Measurements from ENCODE around the gene ZNF511. TPM values are rescaled to one million over a fixed set of nuclear protein-coding genes. Genes with fewer than 3 reads are reported as not detected.

The ZNF511 gene
- polyA plus RNA-seq, 1 donor from 2014 or later: 17.6 TPM

GRCh38 chr10:133350283-133350949 lies 41.7 kb downstream of the ZNF511 start:
- TF ChIP-seq CTCF (IDR thresholded peaks at IDR 0.05; ENCODE audit: poor library complexity, severe bottlenecking) (no peak), MXI1 (conservative IDR thresholded peaks at IDR 0.05; ENCODE audit: poor library complexity, severe bottlenecking) (no peak), RAD21 (conservative IDR thresholded peaks at IDR 0.05) (no peak), REST (IDR thresholded peaks at IDR 0.05; ENCODE audit: borderline replicate concordance) (no peak), EP300 (conservative IDR thresholded peaks at IDR 0.05; ENCODE audit: poor library complexity, severe bottlenecking) (no peak), TAF1 (IDR thresholded peaks at IDR 0.05; ENCODE audit: low read depth) (no peak), EZH2 (IDR thresholded peaks at IDR 0.05; ENCODE audit: borderline replicate concordance, insufficient read depth, low read length, poor library complexity, severe bottlenecking) (no peak), POLR2AphosphoS5 (IDR thresholded peaks at IDR 0.05) (no peak), SMC3 (conservative IDR thresholded peaks at IDR 0.05; ENCODE audit: poor library complexity) (no peak)

GRCh38 chr10:133350950-133351329 lies 42.2 kb downstream of the ZNF511 start:
- H3K9me3 ChIP-seq (ENCODE audit: low read length): no peaks in the 10 kb centered on the region
- no peaks in the 10 kb centered on the region for H3K27me3 ChIP-seq (ENCODE audit: insufficient read depth, low read depth, low read length)
- no peaks in the 10 kb centered on the region for H3K36me3 ChIP-seq (ENCODE audit: insufficient read depth, low read length)
- H3K4me2 ChIP-seq (ENCODE audit: low read length): no peak overlapping the region
- H3K4me3 ChIP-seq (ENCODE audit: low read length): no peak overlapping the region
- no peaks in the 10 kb centered on the region for H3K79me2 ChIP-seq (replicated peaks; ENCODE audit: insufficient read depth, low read length)
- H3K27ac ChIP-seq (ENCODE audit: low read length): no peak overlapping the region
- no peaks in the 10 kb centered on the region for H4K20me1 ChIP-seq (ENCODE audit: insufficient read depth)
- H2AFZ ChIP-seq (ENCODE audit: low read depth, low read length): no peak overlapping the region
- no peaks in the 10 kb centered on the region for H3F3A ChIP-seq (ENCODE audit: insufficient read depth, low read length, poor library complexity, severe bottlenecking)
- H3K9ac ChIP-seq (ENCODE audit: low read length): no peak overlapping the region
- TF ChIP-seq POLR2AphosphoS5 (IDR thresholded peaks at IDR 0.05): no peak
- no peak for TF ChIP-seq REST (IDR thresholded peaks at IDR 0.05; ENCODE audit: borderline replicate concordance)
- no peak for TF ChIP-seq TAF1 (IDR thresholded peaks at IDR 0.05; ENCODE audit: low read depth)
- no peak for TF ChIP-seq CTCF (IDR thresholded peaks at IDR 0.05; ENCODE audit: poor library complexity, severe bottlenecking)
- no peaks in the 10 kb centered on the region for H3K9me2 ChIP-seq (ENCODE audit: insufficient read depth, low read length)

More at GRCh38 chr10:133350283-133350949, 41.7 kb downstream of the ZNF511 start:
- H3K36me3 ChIP-seq (ENCODE audit: insufficient read depth, low read length): no peaks in the 10 kb centered on the region
- H3F3A ChIP-seq (ENCODE audit: insufficient read depth, low read length, poor library complexity, severe bottlenecking): no peaks in the 10 kb centered on the region
- no peaks in the 10 kb centered on the region for H4K20me1 ChIP-seq (ENCODE audit: insufficient read depth)
- H3K79me2 ChIP-seq (replicated peaks; ENCODE audit: insufficient read depth, low read length): no peaks in the 10 kb centered on the region
- H2AFZ ChIP-seq (ENCODE audit: low read depth, low read length): no peak overlapping the region
- no peaks in the 10 kb centered on the region for H3K9me2 ChIP-seq (ENCODE audit: insufficient read depth, low read length)
- no peak overlapping the region for H3K27ac ChIP-seq (ENCODE audit: low read length)
- H3K9ac ChIP-seq (ENCODE audit: low read length): no peak overlapping the region
- H3K27me3 ChIP-seq (ENCODE audit: insufficient read depth, low read depth, low read length): no peaks in the 10 kb centered on the region
- no peak overlapping the region for H3K4me3 ChIP-seq (ENCODE audit: low read length)
- H3K4me2 ChIP-seq (ENCODE audit: low read length): no peak overlapping the region
- H3K9me3 ChIP-seq (ENCODE audit: low read length): no peaks in the 10 kb centered on the region

Measured in neural cell (in vitro differentiated cells).